COR-L47 (cell line): ENCODE measurements around the gene GP1BA.

Experiments used
- DNase-seq: peaks from one replicate; lab custom pipeline; 2025; lab: John Stamatoyannopoulos, UW

GP1BA gene

GRCh38 chr17:4950746-4951204 lies 18.7 kb downstream of the GP1BA start, which contains the start of gene ENO3:
Gene ENO3, plus strand, starts transcription at chr17:4951119. Its CDS starts 711 bp downstream, at chr17:4951830.
- DNase-seq: no peak

- no peak for DNase-seq
These were observed 19.4 kb downstream of the GP1BA start for GRCh38 chr17:4951486-4951885.

GRCh38 chr17:4953451-4953961 lies 21.4 kb downstream of the GP1BA start:
- DNase-seq: no peak

GRCh38 chr17:4955091-4955490 lies 23.0 kb downstream of the GP1BA start:
- DNase-seq: no peak

- no peak for DNase-seq
These were observed 24.5 kb downstream of the GP1BA start for GRCh38 chr17:4956493-4957061.

- DNase-seq: no peak
These were observed 26.0 kb downstream of the GP1BA start for GRCh38 chr17:4958102-4958501.

GRCh38 chr17:4959261-4959965 lies 27.3 kb downstream of the GP1BA start:
- DNase-seq: no peak

- DNase-seq: no peak
These were observed 28.3 kb downstream of the GP1BA start for GRCh38 chr17:4960279-4960922.

- DNase-seq: no peak
These were observed 33.4 kb downstream of the GP1BA start for GRCh38 chr17:4965311-4965986.

GRCh38 chr17:4966844-4967538 lies 34.9 kb downstream of the GP1BA start:
- peak; percentile 91 for DNase-seq

GRCh38 chr17:4967539-4968485 lies 35.7 kb downstream of the GP1BA start, which contains the start of gene SPAG7:
Gene SPAG7, minus strand, starts transcription at chr17:4967817. Its CDS starts 13 bp downstream, at chr17:4967804.
- DNase-seq: peak; percentile 80

- DNase-seq: no peak
These were observed 36.5 kb downstream of the GP1BA start for GRCh38 chr17:4968486-4969046.

- no peak for DNase-seq
These were observed 37.0 kb downstream of the GP1BA start for GRCh38 chr17:4969047-4969550.

- DNase-seq: no peak
These were observed 37.6 kb downstream of the GP1BA start for GRCh38 chr17:4969551-4970173.

- no peak for DNase-seq
These were observed 38.2 kb downstream of the GP1BA start for GRCh38 chr17:4970273-4970672.

GRCh38 chr17:4971826-4972225 lies 39.7 kb downstream of the GP1BA start:
- no peak for DNase-seq

- DNase-seq: no peak
These were observed 40.2 kb downstream of the GP1BA start for GRCh38 chr17:4972322-4972721.

- DNase-seq: no peak
These were observed 40.7 kb downstream of the GP1BA start for GRCh38 chr17:4972752-4973151.
